DOHH2 (cell line): Measurements from ENCODE around the gene GNG12.

Experiments
- H3F3A ChIP-seq: fragments of 200-600 bp; sonication (generic), shearing (Covaris generic); 2 replicates; pipeline ENCODE4 v1.6.0; 2016; ENCODE audit warnings: antibody characterized with exemption, mild to moderate bottlenecking; ENCODE audit not compliant: control insufficient read depth, insufficient read depth
- H3K27ac ChIP-seq: fragments of 200-600 bp; sonication (generic); 2 replicates; pipeline ENCODE4 v1.5.1; 2014; ENCODE audit warnings: low read depth, mild to moderate bottlenecking, low read length, moderate library complexity
- H3K27me3 ChIP-seq: fragments of 200-600 bp; sonication (generic); 2 replicates; pipeline ENCODE4 v1.6.1; 2014; ENCODE audit warnings: mild to moderate bottlenecking, low read length, mixed read lengths; ENCODE audit not compliant: control insufficient read depth
- H3K36me3 ChIP-seq: fragments of 200-600 bp; sonication (generic); 2 replicates; pipeline ENCODE4 v1.6.1; 2014; ENCODE audit warnings: mild to moderate bottlenecking, low read length, moderate library complexity, mixed read lengths; ENCODE audit not compliant: control insufficient read depth
- H3K4me1 ChIP-seq: fragments of 200-600 bp; sonication (generic); 2 replicates; pipeline ENCODE4 v1.6.1; 2014; ENCODE audit warnings: mild to moderate bottlenecking, low read length, mixed read lengths; ENCODE audit not compliant: control insufficient read depth
- H3K4me2 ChIP-seq: fragments of 200-600 bp; sonication (generic); 2 replicates; pipeline ENCODE4 v1.6.0; 2014; ENCODE audit warnings: mild to moderate bottlenecking, low read length, moderate library complexity
- H3K4me3 ChIP-seq: fragments of 200-600 bp; sonication (generic); 2 replicates; pipeline ENCODE4 v1.5.1; 2014; ENCODE audit warnings: mild to moderate bottlenecking, low read length, mixed read lengths
- H3K79me2 ChIP-seq: fragments of 200-600 bp; sonication (generic); 2 replicates; pipeline ENCODE4 v1.6.1; 2014; ENCODE audit warnings: mild to moderate bottlenecking, low read length, mixed read lengths; ENCODE audit not compliant: control insufficient read depth
- H3K9me2 ChIP-seq: fragments of 200-600 bp; sonication (generic); replicated peaks from 2 replicates; pipeline ENCODE4 v1.6.1; 2014; ENCODE audit warnings: mild to moderate bottlenecking, low read length, mixed read lengths; ENCODE audit not compliant: control insufficient read depth
- H3K9me3 ChIP-seq: fragments of 200-600 bp; sonication (generic); 2 replicates; pipeline ENCODE4 v1.6.1; 2014; ENCODE audit warnings: antibody characterized with exemption, low read length, mixed read lengths; ENCODE audit not compliant: control insufficient read depth, insufficient read depth
- H4K20me1 ChIP-seq: fragments of 200-600 bp; sonication (generic); 2 replicates; pipeline ENCODE4 v1.6.0; 2014; ENCODE audit warnings: low read depth, mild to moderate bottlenecking, antibody characterized with exemption, low read length, moderate library complexity; ENCODE audit not compliant: control insufficient read depth, insufficient read depth
- CTCF ChIP-seq: fragments of 200-600 bp; sonication (generic); IDR thresholded peaks from one replicate; pipeline ENCODE4 v1.5.1; 2014; ENCODE audit warnings: antibody characterized with exemption, mild to moderate bottlenecking, low read depth, low read length; ENCODE audit not compliant: poor library complexity, severe bottlenecking
- EZH2phosphoT487 ChIP-seq: fragments of 200-600 bp; sonication (generic); IDR thresholded peaks from 2 replicates; pipeline ENCODE4 v1.6.1; 2017; ENCODE audit warnings: borderline replicate concordance, mild to moderate bottlenecking, antibody characterized with exemption, low read length, moderate library complexity, mixed read lengths

Gene GNG12

GRCh38 chr1:67680486-67680885, 152.8 kb downstream of the GNG12 start:
- Histone ChIP-seq H3K9me3 (no peaks in the 10 kb centered on the region), H3K4me2 (no peak overlapping the region), H3K4me1 (peaks cover 25% of the 10 kb centered on the region), H3K27ac (no peak overlapping the region), H3F3A (peaks cover 10% of the 10 kb centered on the region; the same call in 1 of the 2 replicates), H4K20me1 (no peaks in the 10 kb centered on the region), H3K36me3 (peaks cover under 1% of the 10 kb centered on the region; the same call in 1 of the 2 replicates), H3K27me3 (no peaks in the 10 kb centered on the region), H3K9me2 (no peaks in the 10 kb centered on the region), H3K4me3 (no peak overlapping the region), H3K79me2 (peaks cover 2% of the 10 kb centered on the region)
- no peak for TF ChIP-seq CTCF
- TF ChIP-seq EZH2phosphoT487: no peak

- Histone ChIP-seq H3K9me2 (no peaks in the 10 kb centered on the region), H3K36me3 (no peaks in the 10 kb centered on the region), H3F3A (peaks cover 10% of the 10 kb centered on the region; the same call in 1 of the 2 replicates), H4K20me1 (no peaks in the 10 kb centered on the region), H3K79me2 (no peaks in the 10 kb centered on the region), H3K27me3 (no peaks in the 10 kb centered on the region), H3K4me2 (no peak overlapping the region), H3K4me3 (no peak overlapping the region), H3K9me3 (no peaks in the 10 kb centered on the region), H3K27ac (no peak overlapping the region), H3K4me1 (peaks cover 32% of the 10 kb centered on the region)
- TF ChIP-seq CTCF: no peak
- TF ChIP-seq EZH2phosphoT487: no peak
Observed at GRCh38 chr1:67679691-67680090, 153.6 kb downstream of the GNG12 start.

- Histone ChIP-seq H3K4me1 (peaks cover 33% of the 10 kb centered on the region), H3K4me2 (no peak overlapping the region), H3K27me3 (no peaks in the 10 kb centered on the region), H3K9me2 (no peaks in the 10 kb centered on the region), H4K20me1 (no peaks in the 10 kb centered on the region), H3K4me3 (no peak overlapping the region), H3F3A (no peaks in the 10 kb centered on the region), H3K27ac (no peak overlapping the region), H3K79me2 (no peaks in the 10 kb centered on the region), H3K9me3 (no peaks in the 10 kb centered on the region), H3K36me3 (no peaks in the 10 kb centered on the region)
- TF ChIP-seq CTCF: no peak
- TF ChIP-seq EZH2phosphoT487: no peak
Observed at GRCh38 chr1:67677930-67678329, 155.3 kb downstream of the GNG12 start.

- Histone ChIP-seq H3K9me2 (no peaks in the 10 kb centered on the region), H4K20me1 (no peaks in the 10 kb centered on the region), H3K27me3 (no peaks in the 10 kb centered on the region), H3K9me3 (no peaks in the 10 kb centered on the region), H3K4me2 (no peak overlapping the region), H3K27ac (no peak overlapping the region), H3F3A (no peaks in the 10 kb centered on the region), H3K79me2 (no peaks in the 10 kb centered on the region), H3K36me3 (no peaks in the 10 kb centered on the region), H3K4me3 (no peak overlapping the region), H3K4me1 (peaks cover 33% of the 10 kb centered on the region)
- TF ChIP-seq EZH2phosphoT487 (no peak), CTCF (no peak)
Observed at GRCh38 chr1:67677408-67677807, 155.9 kb downstream of the GNG12 start.
